GM12878 (cell line): ENCODE data around the gene SH3GL2. TPM values are rescaled to one million over a fixed set of nuclear protein-coding genes. Genes with fewer than 3 reads are reported as not detected.

Experiments
- ATAC-seq: fragments of 200-7000 bp; cut with Tn5 transposase; 3 replicates; pipeline ENCODE4 v1.9.1; 2020; ENCODE audit warnings: mild to moderate bottlenecking, moderate library complexity
- BruUV-seq: library from RNA; stranded (reverse); fragments of 400-500 nt; replicated peaks from 2 replicates; lab custom pipeline; 2021; lab: Mats Ljungman, UMichigan
- CTCF ChIA-PET: fragments of 300-600 bp; sonication (Branson Sonifier 250); formaldehyde crosslinking; extraction: SDS; loops from one replicate; lab custom pipeline; 2021; ENCODE audit warnings: inconsistent platforms; lab: Yijun Ruan, JAX
- POLR2A ChIA-PET: fragments of 350-600 bp; formaldehyde crosslinking; extraction: SDS; loops from one replicate; lab custom pipeline; 2021; ENCODE audit warnings: inconsistent platforms; lab: Charles Lee
- RAD21 ChIA-PET: fragments of 300-600 bp; sonication (Branson Sonifier 250); formaldehyde crosslinking; loops from one replicate; lab custom pipeline; 2023; ENCODE audit warnings: antibody characterized with exemption; ENCODE audit not compliant: unreplicated experiment; lab: Charles Lee
- SMC1A ChIA-PET: fragments of 300-600 bp; sonication (Branson Sonifier 250); formaldehyde crosslinking; loops from one replicate; lab custom pipeline; 2023; ENCODE audit not compliant: unreplicated experiment, uncharacterized antibody; lab: Charles Lee
- DNase-seq: peaks from one replicate; pipeline ENCODE4 v3.0.0-alpha.2; 2011; ENCODE audit warnings: low read depth, low spot score
- FAIRE-seq: peaks from 3 replicates; lab custom pipeline; 2011; peaks lifted over from hg19 to GRCh38; lab: Jason Lieb, UNC
- H2AFZ ChIP-seq: 2 replicates; pipeline ENCODE4 v1.6.0; 2011; ENCODE audit warnings: low read depth, low read length, control low read depth; ENCODE audit not compliant: control insufficient read depth
- H3K27ac ChIP-seq: 2 replicates; pipeline ENCODE4 v1.5.1; 2011; ENCODE audit warnings: control low read depth; ENCODE audit not compliant: control insufficient read depth, insufficient read depth
- H3K27me3 ChIP-seq, 2 experiments: replicated peaks in 1 of 2; 2 replicates each; pipeline versions ENCODE4 v1.6.0 to v1.6.1; 2011; ENCODE audit warnings: low read length in 1 of 2; ENCODE audit not compliant: control insufficient read depth in 2 of 2, insufficient read depth in 2 of 2
- H3K36me3 ChIP-seq, 2 experiments: 2 replicates each; pipeline ENCODE4 v1.5.1; 2011; ENCODE audit warnings: low read length in 1 of 2; ENCODE audit not compliant: control insufficient read depth in 2 of 2, insufficient read depth in 2 of 2
- H3K4me1 ChIP-seq: 2 replicates; pipeline ENCODE4 v1.6.1; 2011; ENCODE audit warnings: mild to moderate bottlenecking, low read length, moderate library complexity, mixed read lengths; ENCODE audit not compliant: control insufficient read depth, insufficient read depth
- H3K4me2 ChIP-seq: 2 replicates; pipeline ENCODE4 v1.6.0; 2011; ENCODE audit warnings: control low read depth; ENCODE audit not compliant: control insufficient read depth, insufficient read depth
- H3K4me3 ChIP-seq: fragments of 200-600 bp; sonication (generic); 2 replicates; pipeline ENCODE4 v1.5.1; 2016
- H3K79me2 ChIP-seq: 2 replicates; pipeline ENCODE4 v1.6.0; 2011; ENCODE audit warnings: low read length; ENCODE audit not compliant: control insufficient read depth, insufficient read depth
- H3K9ac ChIP-seq: 2 replicates; pipeline ENCODE4 v1.8.0; 2011; ENCODE audit warnings: low read length, control low read depth, mixed read lengths; ENCODE audit not compliant: control insufficient read depth, insufficient read depth
- H3K9me3 ChIP-seq: replicated peaks from 3 replicates; pipeline ENCODE4 v1.5.1; 2011; ENCODE audit warnings: mild to moderate bottlenecking, low read length; ENCODE audit not compliant: control insufficient read depth, insufficient read depth
- H4K20me1 ChIP-seq: 2 replicates; pipeline ENCODE4 v1.6.0; 2011; ENCODE audit not compliant: control insufficient read depth, insufficient read depth
- CBX5 ChIP-seq: sonication (generic); IDR thresholded peaks from 2 replicates; pipeline ENCODE4 v1.6.1; 2016; ENCODE audit warnings: low read depth, moderate library complexity, mild to moderate bottlenecking, inconsistent platforms
- E4F1 ChIP-seq: fragments of 450-650 bp; IDR thresholded peaks from 2 replicates; pipeline ENCODE4 v1.6.1; 2018; ENCODE audit warnings: borderline replicate concordance, mild to moderate bottlenecking; ENCODE audit not compliant: partially characterized antibody
- EGR1 ChIP-seq, 2 experiments: IDR thresholded peaks; 1 replicate in 1 of 2; 2 replicates in 1 of 2; pipeline ENCODE4 v1.6.1; 2011 to 2012; ENCODE audit warnings: low read depth in 2 of 2, low read length in 2 of 2, borderline replicate concordance in 1 of 2, mild to moderate bottlenecking in 1 of 2, moderate library complexity in 1 of 2
- HDGF ChIP-seq: fragments of 450-650 bp; IDR thresholded peaks from 2 replicates; pipeline ENCODE4 v1.6.1; 2016; ENCODE audit warnings: antibody characterized with exemption
- KLF5 ChIP-seq: fragments of 450-650 bp; IDR thresholded peaks from 2 replicates; pipeline ENCODE4 v1.6.1; 2014; ENCODE audit warnings: mild to moderate bottlenecking; ENCODE audit not compliant: partially characterized antibody
- MEF2B ChIP-seq: fragments of 450-650 bp; IDR thresholded peaks from 2 replicates; pipeline ENCODE4 v1.6.1; 2018; ENCODE audit warnings: mild to moderate bottlenecking, moderate library complexity; ENCODE audit not compliant: partially characterized antibody, poor library complexity, severe bottlenecking
- NR2C1 ChIP-seq: fragments of 450-650 bp; IDR thresholded peaks from 2 replicates; pipeline ENCODE4 v1.6.1; 2017; ENCODE audit warnings: antibody characterized with exemption, mild to moderate bottlenecking, moderate library complexity
- NR2C2 ChIP-seq: IDR thresholded peaks from 2 replicates; pipeline ENCODE4 v1.6.1; 2011; ENCODE audit warnings: borderline replicate concordance, low read depth; ENCODE audit not compliant: control insufficient read depth, insufficient read length
- POLR2A ChIP-seq: IDR thresholded peaks from 2 replicates; pipeline ENCODE4 v1.6.1; 2011; ENCODE audit warnings: low read depth, mild to moderate bottlenecking, low read length
- POLR2AphosphoS2 ChIP-seq: IDR thresholded peaks from 2 replicates; pipeline ENCODE4 v1.6.1; 2011; ENCODE audit warnings: low read depth, mild to moderate bottlenecking, low read length, improper control_type of control experiment, moderate library complexity
- SMAD1 ChIP-seq: fragments of 450-650 bp; IDR thresholded peaks from 2 replicates; pipeline ENCODE4 v1.6.1; 2018; ENCODE audit warnings: mild to moderate bottlenecking, low read depth; ENCODE audit not compliant: partially characterized antibody
- TAF1 ChIP-seq: IDR thresholded peaks from 2 replicates; pipeline ENCODE4 v1.6.1; 2011; ENCODE audit warnings: mild to moderate bottlenecking, low read depth, low read length, borderline replicate concordance
- TARDBP ChIP-seq: IDR thresholded peaks from 2 replicates; pipeline ENCODE4 v1.6.1; 2016; ENCODE audit warnings: borderline replicate concordance
- WGBS: methylation state at CpG from one replicate; pipeline ENCODE4 v1.1.6; 2016; ENCODE audit warnings: low lambda C conversion rate; ENCODE audit not compliant: insufficient replicate concordance, insufficient coverage; ENCODE audit errors: missing lambda C conversion rate; 5-methylcytosine and 5-hydroxymethylcytosine counted together
- in situ Hi-C: fragments of 300-500 bp; cut with MboI; formaldehyde crosslinking; loops from 9 replicates; pipeline ENCODE4 v1.14.3; 2018; ENCODE audit warnings: mixed read lengths
- intact Hi-C: fragments of 100-400 bp; cut with micrococcal nuclease; formaldehyde crosslinking; loops from one replicate; pipeline ENCODE4 v1.14.2; 2022; ENCODE audit not compliant: unreplicated experiment
- polyA plus RNA-seq, 11 experiments: library from polyadenylated mRNA; depleted of rRNA in 4 of 11; unstranded in 6 of 11; stranded (reverse) in 5 of 11; fragments of >200 nt; fragmentation: Nextera tagmentation in 4 of 11; fragmentation: Illumina TruSeq in 1 of 11; extraction: Ambion mirVana in 4 of 11; extraction: Trizol in 1 of 11; gene quantifications; 1 replicate in 1 of 11; 2 replicates in 10 of 11; pipeline versions ENCODE4 v1.2.1 to v1.2.3, GENCODE V29; 2011 to 2016; ENCODE audit warnings: inconsistent platforms in 2 of 11, missing spikeins in 2 of 11, low read depth in 1 of 11
- total RNA-seq, 4 experiments: library from RNA; depleted of rRNA in 3 of 4; stranded (reverse); fragments of >200 nt in 3 of 4; fragmentation: Illumina TruSeq in 1 of 4; extraction: Trizol in 1 of 4; gene quantifications; 2 replicates each; pipeline versions ENCODE4 v1.2.1 to v1.2.3, GENCODE V29; 2013 to 2021

SH3GL2 gene
- total and polyA plus RNA-seq, 10 of the 15 experiments (the other 5 are each of a cell fraction or from before 2014, with no cell fraction given): not detected

DNA sequence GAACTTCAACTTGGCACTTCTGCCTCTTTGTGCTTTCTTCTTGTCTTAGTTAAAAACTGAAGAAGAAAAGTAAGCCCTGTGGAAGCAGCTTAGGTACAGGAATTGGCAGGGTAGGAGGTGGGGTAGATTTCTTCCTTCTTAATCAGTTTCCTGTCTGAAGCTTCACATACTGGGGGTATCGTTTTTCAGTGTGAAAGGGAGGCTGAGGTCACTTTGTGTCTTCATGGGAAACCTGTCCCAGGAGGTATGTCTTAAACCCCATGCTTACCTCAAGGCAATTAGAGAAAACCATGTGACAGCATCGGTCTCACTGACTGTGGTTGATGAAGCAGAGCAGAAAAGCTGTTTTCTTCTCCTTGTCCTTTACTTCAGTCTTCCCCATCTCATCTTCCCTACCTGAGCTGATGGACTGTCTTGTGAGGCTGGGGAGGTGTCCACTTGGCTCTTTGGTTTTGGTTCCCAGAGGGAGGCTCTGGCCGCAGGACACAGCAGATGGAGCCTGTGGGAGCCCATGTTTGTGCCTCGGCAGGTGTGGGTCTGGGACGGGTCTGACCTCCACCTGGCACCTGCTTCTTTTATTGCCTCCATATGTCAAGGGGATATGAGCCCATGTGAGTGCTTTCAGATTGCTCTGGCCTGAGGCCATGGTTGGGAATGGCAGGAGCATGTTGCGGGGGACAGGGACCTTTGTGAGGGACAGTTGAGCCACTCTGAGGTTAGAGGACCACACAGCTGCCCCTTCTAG, 47.0 kb downstream of the SH3GL2 start:
- H3K27ac ChIP-seq: no peak overlapping the region
- H4K20me1 ChIP-seq: no peaks in the 10 kb centered on the region
- no peaks in the 10 kb centered on the region for H3K27me3 ChIP-seq
- H3K9me3 ChIP-seq: no peaks in the 10 kb centered on the region
- no peaks in the 10 kb centered on the region for H3K79me2 ChIP-seq
- no peaks in the 10 kb centered on the region for H3K4me1 ChIP-seq
- ATAC-seq: no peak
- no peak overlapping the region for H2AFZ ChIP-seq
- intact Hi-C loops: loop anchor here (10.0 kb wide), 1 partner anchor 179 kb away; no protein-coding TSS in a partner anchor
- ChIA-PET RAD21 (no interaction called here), SMC1A (no interaction called here), POLR2A (no interaction called here), CTCF (no interaction called here)
- TF ChIP-seq KLF5 (no peak), NR2C1 (no peak), E4F1 (no peak), CBX5 (no peak), SMAD1 (no peak), HDGF (no peak), EGR1 (IDR thresholded peaks at IDR 0.05; ENCODE audit: borderline replicate concordance in 1 of 2, low read depth in 2 of 2, low read length in 2 of 2) (no peak), POLR2AphosphoS2 (no peak), NR2C2 (no peak), POLR2A (no peak), TARDBP (no peak), MEF2B (no peak), TAF1 (no peak)
- DNase-seq: no peak
- H3K4me2 ChIP-seq: no peak overlapping the region
- in situ Hi-C loops: no loop called here
- no peaks in the 10 kb centered on the region for H3K36me3 ChIP-seq
- BruUV-seq: no TSS peak
- no peak overlapping the region for H3K4me3 ChIP-seq
- H3K9ac ChIP-seq: no peak overlapping the region
- WGBS: 4% methylated on average over 6 of the region's 6 CpGs
- no peak for FAIRE-seq
